HepG2 (cell line): Measurements from ENCODE around the gene DPP3. TPM values are rescaled to one million over a fixed set of nuclear protein-coding genes. Genes with fewer than 3 reads are reported as not detected.

Experiments used
- ETV5 ChIP-seq: IDR thresholded peaks from 2 replicates; pipeline ENCODE4 v1.6.1; 2018; ENCODE audit warnings: missing biosample characterization, missing genetic modification reagents, inconsistent platforms, borderline replicate concordance
- HNRNPLL ChIP-seq: fragments of 200-400 bp; formaldehyde crosslinking; IDR thresholded peaks from 2 replicates; pipeline ENCODE4 v1.6.1; 2017; ENCODE audit warnings: mild to moderate bottlenecking, low read depth, low read length; ENCODE audit not compliant: poor library complexity, severe bottlenecking
- LCORL ChIP-seq, 2 experiments: fragments of 450-650 bp in 1 of 2; sonication (generic) in 1 of 2; formaldehyde crosslinking in 1 of 2; IDR thresholded peaks; 2 replicates each; pipeline versions ENCODE4 v1.5.0 to v1.6.1; 2017 to 2020; ENCODE audit warnings: antibody characterized with exemption in 1 of 2, missing genetic modification reagents in 1 of 2
- NCOA2 ChIP-seq: sonication (generic); formaldehyde crosslinking; IDR thresholded peaks from 2 replicates; pipeline ENCODE4 v1.8.0; 2022; ENCODE audit warnings: inconsistent platforms
- NONO ChIP-seq, 2 experiments: fragments of 450-650 bp in 1 of 2; sonication (generic) in 1 of 2; formaldehyde crosslinking in 1 of 2; IDR thresholded peaks in 1 of 2; conservative IDR thresholded peaks in 1 of 2; 2 replicates each; pipeline versions ENCODE4 v1.6.1 to v1.8.0; 2017 to 2022; ENCODE audit warnings: mild to moderate bottlenecking in 1 of 2, missing genetic modification reagents in 1 of 2, moderate library complexity in 1 of 2
- REXO4 ChIP-seq: sonication (generic); formaldehyde crosslinking; IDR thresholded peaks from 2 replicates; pipeline ENCODE4 v1.8.0; 2022; ENCODE audit warnings: missing genetic modification reagents, mild to moderate bottlenecking, borderline replicate concordance
- SRF ChIP-seq: IDR thresholded peaks from 2 replicates; pipeline ENCODE4 v1.6.1; 2011; ENCODE audit warnings: mild to moderate bottlenecking, low read depth, low read length, moderate library complexity
- TARDBP ChIP-seq: sonication (generic); formaldehyde crosslinking; IDR thresholded peaks from 2 replicates; pipeline ENCODE4 v1.8.0; 2022; ENCODE audit warnings: mild to moderate bottlenecking, missing genetic modification reagents
- THAP8 ChIP-seq: sonication (generic); formaldehyde crosslinking; IDR thresholded peaks from 2 replicates; pipeline ENCODE4 v1.5.1; 2020; ENCODE audit warnings: missing genetic modification reagents, mild to moderate bottlenecking, borderline replicate concordance
- YY1 ChIP-seq: IDR thresholded peaks from 2 replicates; pipeline ENCODE4 v1.6.1; 2011; ENCODE audit warnings: low read length, low read depth, moderate library complexity, mild to moderate bottlenecking; ENCODE audit not compliant: insufficient read depth, insufficient replicate concordance
- ZBTB21 ChIP-seq: sonication (generic); formaldehyde crosslinking; IDR thresholded peaks from 2 replicates; pipeline ENCODE4 v1.4.0; 2020; ENCODE audit warnings: missing genetic modification reagents
- ZEB1 ChIP-seq: IDR thresholded peaks from 2 replicates; pipeline ENCODE4 v1.6.1; 2012; ENCODE audit warnings: mild to moderate bottlenecking, low read depth, inconsistent platforms; ENCODE audit not compliant: insufficient replicate concordance
- ZFY ChIP-seq: sonication (generic); formaldehyde crosslinking; IDR thresholded peaks from 2 replicates; pipeline ENCODE4 v1.4.0; 2020; ENCODE audit warnings: missing genetic modification reagents
- ZIK1 ChIP-seq: sonication (generic); formaldehyde crosslinking; IDR thresholded peaks from 2 replicates; pipeline ENCODE4 v1.5.0; 2020; ENCODE audit warnings: mild to moderate bottlenecking, low read depth, missing genetic modification reagents, borderline replicate concordance
- ZNF160 ChIP-seq: sonication (generic); formaldehyde crosslinking; IDR thresholded peaks from 2 replicates; pipeline ENCODE4 v1.8.0; 2022; ENCODE audit warnings: mild to moderate bottlenecking, inconsistent platforms, missing genetic modification reagents
- ZNF549 ChIP-seq: sonication (generic); formaldehyde crosslinking; IDR thresholded peaks from 2 replicates; pipeline ENCODE4 v1.5.0; 2020; ENCODE audit warnings: missing genetic modification reagents
- ZNF564 ChIP-seq: sonication (generic); formaldehyde crosslinking; IDR thresholded peaks from 2 replicates; pipeline ENCODE4 v1.8.1; 2023; ENCODE audit warnings: mild to moderate bottlenecking, missing genetic modification reagents
- polyA plus RNA-seq, 8 experiments: library from polyadenylated mRNA; depleted of rRNA in 3 of 8; stranded (reverse) in 7 of 8; unstranded in 1 of 8; fragments of >200 nt; fragmentation: Illumina TruSeq in 4 of 8; extraction: Trizol in 4 of 8; gene quantifications; 2 replicates each; pipeline versions ENCODE4 v1.2.1 to v1.2.3, GENCODE V29; 2011 to 2016; ENCODE audit warnings: low read depth in 4 of 8, missing spikeins in 1 of 8, mixed read lengths in 1 of 8; ENCODE audit not compliant: insufficient read depth in 1 of 8
- total RNA-seq, 5 experiments: library from RNA; depleted of rRNA; stranded (reverse); fragments of >200 nt; fragmentation: Illumina TruSeq; extraction: Trizol; gene quantifications; 2 replicates each; pipeline ENCODE4 v1.2.3, GENCODE V29; 2016; ENCODE audit warnings: low read depth in 1 of 5
- TF ChIP-seq, protein P1 (sequence below): sonication (generic); formaldehyde crosslinking; IDR thresholded peaks from 2 replicates; pipeline ENCODE4 v1.5.0; 2020; ENCODE audit warnings: mild to moderate bottlenecking, missing genetic modification reagents
- TF ChIP-seq, protein P2 (sequence below): IDR thresholded peaks from 2 replicates; pipeline ENCODE4 v1.6.1; 2016; ENCODE audit warnings: missing biosample characterization, missing genetic modification reagents, low read depth
- TF ChIP-seq, protein P3 (sequence below): IDR thresholded peaks from 2 replicates; pipeline ENCODE4 v1.6.1; 2016; ENCODE audit warnings: missing compliant biosample characterization, missing genetic modification reagents, borderline replicate concordance
- TF ChIP-seq, protein P4 (sequence below): sonication (generic); formaldehyde crosslinking; IDR thresholded peaks from 2 replicates; pipeline ENCODE4 v1.5.1; 2020; ENCODE audit warnings: mild to moderate bottlenecking, missing genetic modification reagents, moderate library complexity

The DPP3 gene
- total and polyA plus RNA-seq, 2 of the 13 experiments (the other 11 are each of a cell fraction or from before 2014, with no cell fraction given): 38.4 to 59.8 TPM

DNA sequence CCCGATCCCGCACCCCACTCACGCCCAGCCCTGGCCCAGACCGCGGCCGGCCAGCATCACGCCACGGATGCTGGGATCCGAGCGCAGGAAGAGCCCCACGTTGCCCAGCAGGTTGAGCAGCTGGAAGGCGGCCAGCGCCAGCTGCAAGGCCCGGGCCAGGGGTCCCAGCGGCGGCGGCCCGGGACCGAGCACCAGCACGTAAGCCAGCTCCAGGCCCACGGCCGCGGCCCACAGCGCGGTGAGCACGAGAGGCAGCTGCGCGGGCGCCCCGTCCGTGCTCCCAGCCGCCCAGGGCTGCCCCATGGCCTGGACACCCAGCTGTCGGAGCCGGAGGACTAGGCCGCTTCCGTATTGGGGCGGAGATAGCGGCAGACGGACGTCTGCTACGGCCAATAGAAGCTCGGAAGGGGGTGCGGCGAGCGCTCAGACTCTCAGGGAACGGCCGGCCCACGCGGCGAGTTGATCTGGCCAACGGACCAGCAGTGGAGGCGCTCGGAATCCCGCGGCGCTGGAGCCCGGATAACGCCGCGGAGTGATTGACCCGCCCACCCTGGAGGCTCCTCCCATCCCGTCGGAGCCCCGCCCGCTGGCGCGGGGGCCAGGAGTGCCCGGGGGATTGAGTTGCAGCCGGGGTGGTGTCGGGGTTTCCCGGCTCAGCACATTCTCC, 65.6 kb downstream of the DPP3 start, which contains the start of gene ZDHHC24 (continued):
- TF ChIP-seq, protein P1, sequence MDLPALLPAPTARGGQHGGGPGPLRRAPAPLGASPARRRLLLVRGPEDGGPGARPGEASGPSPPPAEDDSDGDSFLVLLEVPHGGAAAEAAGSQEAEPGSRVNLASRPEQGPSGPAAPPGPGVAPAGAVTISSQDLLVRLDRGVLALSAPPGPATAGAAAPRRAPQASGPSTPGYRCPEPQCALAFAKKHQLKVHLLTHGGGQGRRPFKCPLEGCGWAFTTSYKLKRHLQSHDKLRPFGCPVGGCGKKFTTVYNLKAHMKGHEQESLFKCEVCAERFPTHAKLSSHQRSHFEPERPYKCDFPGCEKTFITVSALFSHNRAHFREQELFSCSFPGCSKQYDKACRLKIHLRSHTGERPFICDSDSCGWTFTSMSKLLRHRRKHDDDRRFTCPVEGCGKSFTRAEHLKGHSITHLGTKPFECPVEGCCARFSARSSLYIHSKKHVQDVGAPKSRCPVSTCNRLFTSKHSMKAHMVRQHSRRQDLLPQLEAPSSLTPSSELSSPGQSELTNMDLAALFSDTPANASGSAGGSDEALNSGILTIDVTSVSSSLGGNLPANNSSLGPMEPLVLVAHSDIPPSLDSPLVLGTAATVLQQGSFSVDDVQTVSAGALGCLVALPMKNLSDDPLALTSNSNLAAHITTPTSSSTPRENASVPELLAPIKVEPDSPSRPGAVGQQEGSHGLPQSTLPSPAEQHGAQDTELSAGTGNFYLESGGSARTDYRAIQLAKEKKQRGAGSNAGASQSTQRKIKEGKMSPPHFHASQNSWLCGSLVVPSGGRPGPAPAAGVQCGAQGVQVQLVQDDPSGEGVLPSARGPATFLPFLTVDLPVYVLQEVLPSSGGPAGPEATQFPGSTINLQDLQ (CRISPR knock-in tag): 0 out of 2 replicates have a peak, but pooled peaks have one; percentile 76
- 0 out of 2 replicates have a peak, but pooled peaks have one; percentile 29 for TF ChIP-seq NCOA2 (CRISPR knock-in tag)
- peak; percentile 81 for TF ChIP-seq HNRNPLL
- no peak for TF ChIP-seq NONO (IDR thresholded peaks at IDR 0.05)
- TF ChIP-seq NONO (CRISPR knock-in tag; conservative IDR thresholded peaks at IDR 0.05): peak; percentile 35; the same call in 1 of the 2 replicates
- TF ChIP-seq LCORL (IDR thresholded peaks at IDR 0.05): no peak
- peak; percentile 11; the same call in 1 of the 2 replicates for TF ChIP-seq LCORL (CRISPR knock-in tag; IDR thresholded peaks at IDR 0.05)
- TF ChIP-seq, protein P2, sequence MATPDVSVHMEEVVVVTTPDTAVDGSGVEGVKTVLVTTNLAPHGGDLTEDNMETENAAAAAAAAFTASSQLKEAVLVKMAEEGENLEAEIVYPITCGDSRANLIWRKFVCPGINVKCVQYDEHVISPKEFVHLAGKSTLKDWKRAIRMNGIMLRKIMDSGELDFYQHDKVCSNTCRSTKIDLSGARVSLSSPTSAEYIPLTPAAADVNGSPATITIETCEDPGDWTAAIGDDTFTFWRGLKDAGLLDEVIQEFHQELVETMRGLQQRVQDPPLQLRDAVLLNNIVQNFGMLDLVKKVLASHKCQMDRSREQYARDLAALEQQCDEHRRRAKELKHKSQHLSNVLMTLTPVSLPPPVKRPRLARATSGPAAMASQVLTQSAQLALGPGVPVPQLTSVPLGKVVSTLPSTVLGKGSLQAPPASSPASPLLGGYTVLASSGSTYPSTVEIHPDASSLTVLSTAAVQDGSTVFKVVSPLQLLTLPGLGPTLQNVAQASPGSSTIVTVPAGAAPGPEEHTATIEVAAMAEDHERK (CRISPR knock-in tag): no peak
- TF ChIP-seq YY1: peak; percentile 35
- TF ChIP-seq REXO4 (CRISPR knock-in tag): no peak
- 0 out of 2 replicates have a peak, but pooled peaks have one; percentile 35 for TF ChIP-seq ZIK1 (CRISPR knock-in tag)
- no peak for TF ChIP-seq ZBTB21 (CRISPR knock-in tag)
- TF ChIP-seq ZNF160 (CRISPR knock-in tag): peak; percentile 62; the same call in 1 of the 2 replicates
- no peak for TF ChIP-seq ZEB1
- TF ChIP-seq, protein P3, sequence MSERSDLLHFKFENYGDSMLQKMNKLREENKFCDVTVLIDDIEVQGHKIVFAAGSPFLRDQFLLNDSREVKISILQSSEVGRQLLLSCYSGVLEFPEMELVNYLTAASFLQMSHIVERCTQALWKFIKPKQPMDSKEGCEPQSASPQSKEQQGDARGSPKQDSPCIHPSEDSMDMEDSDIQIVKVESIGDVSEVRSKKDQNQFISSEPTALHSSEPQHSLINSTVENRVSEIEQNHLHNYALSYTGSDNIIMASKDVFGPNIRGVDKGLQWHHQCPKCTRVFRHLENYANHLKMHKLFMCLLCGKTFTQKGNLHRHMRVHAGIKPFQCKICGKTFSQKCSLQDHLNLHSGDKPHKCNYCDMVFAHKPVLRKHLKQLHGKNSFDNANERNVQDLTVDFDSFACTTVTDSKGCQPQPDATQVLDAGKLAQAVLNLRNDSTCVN (CRISPR knock-in tag): peak; percentile 17; the same call in 1 of the 2 replicates
- TF ChIP-seq, protein P4, sequence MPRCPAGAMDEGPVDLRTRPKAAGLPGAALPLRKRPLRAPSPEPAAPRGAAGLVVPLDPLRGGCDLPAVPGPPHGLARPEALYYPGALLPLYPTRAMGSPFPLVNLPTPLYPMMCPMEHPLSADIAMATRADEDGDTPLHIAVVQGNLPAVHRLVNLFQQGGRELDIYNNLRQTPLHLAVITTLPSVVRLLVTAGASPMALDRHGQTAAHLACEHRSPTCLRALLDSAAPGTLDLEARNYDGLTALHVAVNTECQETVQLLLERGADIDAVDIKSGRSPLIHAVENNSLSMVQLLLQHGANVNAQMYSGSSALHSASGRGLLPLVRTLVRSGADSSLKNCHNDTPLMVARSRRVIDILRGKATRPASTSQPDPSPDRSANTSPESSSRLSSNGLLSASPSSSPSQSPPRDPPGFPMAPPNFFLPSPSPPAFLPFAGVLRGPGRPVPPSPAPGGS (CRISPR knock-in tag): peak; percentile 49; the same call in 1 of the 2 replicates
- 0 out of 2 replicates have a peak, but pooled peaks have one; percentile 46 for TF ChIP-seq ZNF549 (CRISPR knock-in tag)
- no peak for TF ChIP-seq THAP8 (CRISPR knock-in tag)
- no peak for TF ChIP-seq TARDBP (CRISPR knock-in tag)
- 0 out of 2 replicates have a peak, but pooled peaks have one; percentile 13 for TF ChIP-seq SRF
- TF ChIP-seq ZFY: peak; percentile 98
- peak; percentile 17; the same call in 1 of the 2 replicates for TF ChIP-seq ETV5 (CRISPR knock-in tag)
- no peak for TF ChIP-seq ZNF564 (CRISPR knock-in tag)
